H9 (cell line): ENCODE measurements around the gene DNAI2. TPM values are rescaled to one million over a fixed set of nuclear protein-coding genes. Genes with fewer than 3 reads are reported as not detected.

Experiments
- DNase-seq: peaks from one replicate; pipeline ENCODE4 v3.0.0-alpha.2; 2017
- H2AFZ ChIP-seq: one replicate; pipeline ENCODE4 v1.6.1; 2013; ENCODE audit warnings: mild to moderate bottlenecking, low read length, control low read depth, moderate library complexity
- H2AK5ac ChIP-seq: 2 replicates; pipeline ENCODE4 v1.6.1; 2013; ENCODE audit warnings: low read length, control low read depth, mixed read lengths; ENCODE audit not compliant: insufficient read length
- H2BK120ac ChIP-seq: one replicate; pipeline ENCODE4 v1.6.1; 2013; ENCODE audit warnings: low read depth, mild to moderate bottlenecking, low read length, control low read depth, inconsistent platforms; ENCODE audit not compliant: poor library complexity, severe bottlenecking
- H2BK12ac ChIP-seq: 2 replicates; pipeline ENCODE4 v1.6.1; 2013; ENCODE audit warnings: low read length, control low read depth, mixed read lengths, low read depth; ENCODE audit not compliant: insufficient read length
- H2BK15ac ChIP-seq: 2 replicates; pipeline ENCODE4 v1.6.1; 2013; ENCODE audit warnings: low read depth, low read length, control low read depth
- H2BK20ac ChIP-seq: one replicate; pipeline ENCODE4 v1.6.1; 2013; ENCODE audit warnings: low read depth, mild to moderate bottlenecking, low read length, control low read depth, inconsistent platforms; ENCODE audit not compliant: poor library complexity, severe bottlenecking
- H2BK5ac ChIP-seq: 2 replicates; pipeline ENCODE4 v1.6.1; 2013; ENCODE audit warnings: low read length, control low read depth, mixed read lengths; ENCODE audit not compliant: insufficient read length
- H3K14ac ChIP-seq: 2 replicates; pipeline ENCODE4 v1.6.1; 2013; ENCODE audit warnings: low read length, control low read depth; ENCODE audit not compliant: insufficient read depth
- H3K18ac ChIP-seq: 2 replicates; pipeline ENCODE4 v1.6.1; 2013; ENCODE audit warnings: low read depth, mild to moderate bottlenecking, mixed read lengths, low read length, control low read depth; ENCODE audit not compliant: insufficient read length
- H3K23ac ChIP-seq: 2 replicates; pipeline ENCODE4 v1.6.1; 2013; ENCODE audit warnings: low read length, control low read depth, mixed read lengths, low read depth; ENCODE audit not compliant: insufficient read length
- H3K23me2 ChIP-seq: 2 replicates; pipeline ENCODE4 v1.6.1; 2013; ENCODE audit warnings: low read depth, mild to moderate bottlenecking, mixed read lengths, low read length, control low read depth; ENCODE audit not compliant: insufficient read length, poor library complexity, severe bottlenecking
- H3K27ac ChIP-seq: 2 replicates; pipeline ENCODE4 v1.5.1; 2013; ENCODE audit warnings: low read length, control low read depth, mixed read lengths, low read depth; ENCODE audit not compliant: insufficient read length
- H3K27me3 ChIP-seq: 2 replicates; pipeline ENCODE4 v1.6.1; 2013; ENCODE audit warnings: low read length, control low read depth, inconsistent platforms; ENCODE audit not compliant: insufficient read depth
- H3K4ac ChIP-seq: 2 replicates; pipeline ENCODE4 v1.6.1; 2013; ENCODE audit warnings: low read depth, mild to moderate bottlenecking, control low read depth, inconsistent platforms, low read length, moderate library complexity
- H3K4me1 ChIP-seq: 2 replicates; pipeline ENCODE4 v1.6.1; 2013; ENCODE audit warnings: low read length, control low read depth, inconsistent platforms; ENCODE audit not compliant: insufficient read depth
- H3K4me2 ChIP-seq: 2 replicates; pipeline ENCODE4 v1.6.1; 2013; ENCODE audit warnings: low read length, control low read depth, mixed read lengths; ENCODE audit not compliant: insufficient read length, insufficient read depth
- H3K56ac ChIP-seq: 2 replicates; pipeline ENCODE4 v1.6.1; 2013; ENCODE audit warnings: low read depth, mild to moderate bottlenecking, mixed read lengths, low read length, control low read depth; ENCODE audit not compliant: insufficient read length
- H3K79me1 ChIP-seq: 2 replicates; pipeline ENCODE4 v1.6.1; 2013; ENCODE audit warnings: low read depth, mild to moderate bottlenecking, moderate library complexity, low read length, control low read depth, inconsistent platforms; ENCODE audit not compliant: insufficient read depth, poor library complexity, severe bottlenecking
- H3K79me2 ChIP-seq: 2 replicates; pipeline ENCODE4 v1.6.1; 2013; ENCODE audit warnings: low read length, control low read depth, inconsistent platforms; ENCODE audit not compliant: insufficient read depth
- H3K9ac ChIP-seq: 2 replicates; pipeline ENCODE4 v1.6.1; 2013; ENCODE audit warnings: low read length, control low read depth, mixed read lengths; ENCODE audit not compliant: insufficient read length; ENCODE audit errors: extremely low read depth
- H3K9me3 ChIP-seq: one replicate; pipeline ENCODE4 v1.6.1; 2013; ENCODE audit warnings: low read depth, low read length, inconsistent platforms; ENCODE audit not compliant: control insufficient read depth
- H3T11ph ChIP-seq: one replicate; pipeline ENCODE4 v1.6.1; 2013; ENCODE audit warnings: mild to moderate bottlenecking, low read length, control low read depth, inconsistent platforms
- H4K20me1 ChIP-seq: one replicate; pipeline ENCODE4 v1.6.1; 2013; ENCODE audit not compliant: control insufficient read depth, insufficient read length, insufficient read depth
- H4K5ac ChIP-seq: 2 replicates; pipeline ENCODE4 v1.6.1; 2013; ENCODE audit warnings: low read depth, mild to moderate bottlenecking, mixed read lengths, low read length, control low read depth; ENCODE audit not compliant: insufficient read length
- H4K8ac ChIP-seq: replicated peaks from 2 replicates; pipeline ENCODE4 v1.6.1; 2013; ENCODE audit warnings: low read length, control low read depth, mixed read lengths, low read depth; ENCODE audit not compliant: insufficient read length
- H4K91ac ChIP-seq: 2 replicates; pipeline ENCODE4 v1.6.1; 2013; ENCODE audit warnings: low read depth, mild to moderate bottlenecking, moderate library complexity, mixed read lengths, low read length, control low read depth; ENCODE audit not compliant: insufficient read length
- H3K27ac Mint-ChIP-seq, 3 experiments: 2 replicates in 2 of 3; 3 replicates in 1 of 3; pipeline ENCODE4 v1.8.0; 2020 to 2021; ENCODE audit warnings: mixed read lengths in 3 of 3, mild to moderate bottlenecking in 1 of 3, moderate library complexity in 1 of 3
- H3K27me3 Mint-ChIP-seq: 2 replicates; pipeline ENCODE4 v1.8.0; 2021; ENCODE audit warnings: low read depth, mild to moderate bottlenecking, moderate library complexity, mixed read lengths
- H3K36me3 Mint-ChIP-seq, 3 experiments: 2 replicates in 2 of 3; 3 replicates in 1 of 3; pipeline ENCODE4 v1.8.0; 2020 to 2021; ENCODE audit warnings: low read depth in 3 of 3, mixed read lengths in 3 of 3; ENCODE audit not compliant: insufficient read depth in 1 of 3
- H3K4me1 Mint-ChIP-seq, 2 experiments: 2 replicates each; pipeline ENCODE4 v1.8.0; 2020; ENCODE audit warnings: mixed read lengths in 2 of 2
- H3K4me3 Mint-ChIP-seq, 2 experiments: 2 replicates in 1 of 2; 3 replicates in 1 of 2; pipeline ENCODE4 v1.8.0; 2020 to 2021; ENCODE audit warnings: mild to moderate bottlenecking in 2 of 2, mixed read lengths in 2 of 2, moderate library complexity in 1 of 2
- H3K9me3 Mint-ChIP-seq, 2 experiments: 2 replicates in 1 of 2; 3 replicates in 1 of 2; pipeline ENCODE4 v1.8.0; 2020; ENCODE audit warnings: mild to moderate bottlenecking in 2 of 2, mixed read lengths in 2 of 2, moderate library complexity in 1 of 2
- CTCF ChIP-seq: fragments of 200-600 bp; sonication (generic); conservative IDR thresholded peaks from 3 replicates; pipeline ENCODE4 v1.8.0; 2021; ENCODE audit warnings: antibody characterized with exemption, mild to moderate bottlenecking
- WGBS: extraction: QIAGEN DNeasy Blood & Tissue Kit; methylation state at CpG from one replicate; pipeline ENCODE4 v1.1.7; 2013; ENCODE audit warnings: missing lambda C conversion rate, low lambda C conversion rate, mixed read lengths; ENCODE audit not compliant: insufficient read length; ENCODE audit errors: extremely low coverage; 5-methylcytosine and 5-hydroxymethylcytosine counted together
- total RNA-seq: library from RNA; stranded (reverse); gene quantifications from 2 replicates; pipeline ENCODE4 v1.2.1, GENCODE V29; 2021

DNAI2 gene
- total RNA-seq, 1 experiment from 2014 or later: not detected

GRCh38 chr17:74243013-74243755, 30.9 kb upstream of the DNAI2 start:
- H3K27ac Mint-ChIP-seq: no peak overlapping the region; a peak in 1 of 7 replicates

More at GRCh38 chr17:74243013-74243755, 30.9 kb upstream of the DNAI2 start:
- Histone ChIP-seq H2BK120ac (no peak overlapping the region), H2BK20ac (no peak overlapping the region), H4K20me1 (no peaks in the 10 kb centered on the region), H2BK12ac (no peak overlapping the region), H3K14ac (no peak overlapping the region), H3K27me3 (no peaks in the 10 kb centered on the region), H3K4ac (no peak overlapping the region), H3K18ac (no peak overlapping the region), H2BK15ac (no peak overlapping the region), H3K9ac (no peak overlapping the region), H3T11ph (no peak overlapping the region), H3K23ac (no peak overlapping the region), H3K79me1 (no peaks in the 10 kb centered on the region), H3K4me1 (peaks cover 2% of the 10 kb centered on the region), H3K4me2 (no peak overlapping the region), H4K91ac (no peak overlapping the region), H3K9me3 (no peaks in the 10 kb centered on the region), H2AK5ac (no peak overlapping the region), H2BK5ac (no peak overlapping the region), H2AFZ (no peak overlapping the region), H3K79me2 (no peaks in the 10 kb centered on the region), H4K8ac (no peak overlapping the region), H4K5ac (no peak overlapping the region), H3K27ac (no peak overlapping the region), H3K23me2 (peaks cover 4% of the 10 kb centered on the region), H3K56ac (no peak overlapping the region)
- H3K9me3 Mint-ChIP-seq: peaks cover 9 to 18% of the 10 kb centered on the region in 2 experiments
- peaks cover 34 to 51% of the 10 kb centered on the region in 2 experiments for H3K4me1 Mint-ChIP-seq
- WGBS: no CpG with 5 or more reads among the region's 13 CpGs
- H3K4me3 Mint-ChIP-seq: no peak overlapping the region
- no peak for DNase-seq
- H3K27me3 Mint-ChIP-seq: peaks cover 25% of the 10 kb centered on the region
- peaks cover 3 to 17% (median 16%) of the 10 kb centered on the region in 3 experiments; a peak in 6 of 7 replicates for H3K36me3 Mint-ChIP-seq
- TF ChIP-seq CTCF: no peak
